Peyer's patch (tissue), 4 donors: ENCODE measurements around the gene APEX2.

Source experiments
- POLR2A ChIP-seq, 2 donors: fragments of 450-650 bp; IDR thresholded peaks; one replicate each; pipeline ENCODE4 v1.5.1; 2017; ENCODE audit warnings: antibody characterized with exemption in 2 of 2, mild to moderate bottlenecking in 2 of 2, moderate library complexity in 2 of 2
- TF ChIP-seq, protein P1 (sequence below), 6 experiments: fragments of 450-650 bp in 4 of 6; fragments of 200-600 bp in 2 of 6; sonication (generic) in 1 of 6; IDR thresholded peaks; one replicate each; pipeline ENCODE4 v1.5.1; 2017 to 2019; ENCODE audit warnings: antibody characterized with exemption in 6 of 6, mild to moderate bottlenecking in 3 of 6, moderate library complexity in 1 of 6

DNA sequence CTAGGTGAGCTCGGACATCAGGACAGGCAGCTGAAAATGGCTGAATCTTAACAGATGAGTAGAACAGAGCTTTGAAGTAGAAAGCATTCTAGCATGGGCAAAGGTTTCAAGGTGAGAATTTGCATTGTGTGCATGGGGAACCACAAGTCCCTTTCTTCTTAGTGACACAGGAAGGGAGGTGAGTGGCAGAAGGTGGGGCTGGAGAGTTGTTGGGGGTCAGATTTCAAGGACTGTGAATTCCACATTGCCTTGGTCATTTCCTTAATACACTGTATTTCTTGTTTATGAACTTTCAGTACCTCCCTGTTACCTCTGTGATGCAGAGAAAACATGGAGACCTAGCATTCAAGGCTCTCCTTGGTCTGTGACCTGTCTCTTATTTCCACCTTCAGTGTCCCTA is 4.1 kb downstream of the APEX2 start:
- TF ChIP-seq, protein P1, sequence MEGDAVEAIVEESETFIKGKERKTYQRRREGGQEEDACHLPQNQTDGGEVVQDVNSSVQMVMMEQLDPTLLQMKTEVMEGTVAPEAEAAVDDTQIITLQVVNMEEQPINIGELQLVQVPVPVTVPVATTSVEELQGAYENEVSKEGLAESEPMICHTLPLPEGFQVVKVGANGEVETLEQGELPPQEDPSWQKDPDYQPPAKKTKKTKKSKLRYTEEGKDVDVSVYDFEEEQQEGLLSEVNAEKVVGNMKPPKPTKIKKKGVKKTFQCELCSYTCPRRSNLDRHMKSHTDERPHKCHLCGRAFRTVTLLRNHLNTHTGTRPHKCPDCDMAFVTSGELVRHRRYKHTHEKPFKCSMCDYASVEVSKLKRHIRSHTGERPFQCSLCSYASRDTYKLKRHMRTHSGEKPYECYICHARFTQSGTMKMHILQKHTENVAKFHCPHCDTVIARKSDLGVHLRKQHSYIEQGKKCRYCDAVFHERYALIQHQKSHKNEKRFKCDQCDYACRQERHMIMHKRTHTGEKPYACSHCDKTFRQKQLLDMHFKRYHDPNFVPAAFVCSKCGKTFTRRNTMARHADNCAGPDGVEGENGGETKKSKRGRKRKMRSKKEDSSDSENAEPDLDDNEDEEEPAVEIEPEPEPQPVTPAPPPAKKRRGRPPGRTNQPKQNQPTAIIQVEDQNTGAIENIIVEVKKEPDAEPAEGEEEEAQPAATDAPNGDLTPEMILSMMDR (IDR thresholded peaks at IDR 0.05): no peak
- no peak for TF ChIP-seq POLR2A (IDR thresholded peaks at IDR 0.05)
